Body of pancreas (tissue), 4 donors: Measurements from ENCODE around the gene CAMSAP1.

Experiments
- POLR2A ChIP-seq, 3 donors: fragments of 450-650 bp; IDR thresholded peaks; one replicate each; pipeline ENCODE4 v1.6.1; 2016; ENCODE audit warnings: antibody characterized with exemption in 3 of 3, mild to moderate bottlenecking in 2 of 3
- TF ChIP-seq, protein P1 (sequence below), 7 experiments: fragments of 450-650 bp in 4 of 7; fragments of 200-600 bp in 3 of 7; sonication (generic) in 3 of 7; IDR thresholded peaks; one replicate each; pipeline ENCODE4 v1.5.1; 2016 to 2019; ENCODE audit warnings: antibody characterized with exemption in 7 of 7

DNA sequence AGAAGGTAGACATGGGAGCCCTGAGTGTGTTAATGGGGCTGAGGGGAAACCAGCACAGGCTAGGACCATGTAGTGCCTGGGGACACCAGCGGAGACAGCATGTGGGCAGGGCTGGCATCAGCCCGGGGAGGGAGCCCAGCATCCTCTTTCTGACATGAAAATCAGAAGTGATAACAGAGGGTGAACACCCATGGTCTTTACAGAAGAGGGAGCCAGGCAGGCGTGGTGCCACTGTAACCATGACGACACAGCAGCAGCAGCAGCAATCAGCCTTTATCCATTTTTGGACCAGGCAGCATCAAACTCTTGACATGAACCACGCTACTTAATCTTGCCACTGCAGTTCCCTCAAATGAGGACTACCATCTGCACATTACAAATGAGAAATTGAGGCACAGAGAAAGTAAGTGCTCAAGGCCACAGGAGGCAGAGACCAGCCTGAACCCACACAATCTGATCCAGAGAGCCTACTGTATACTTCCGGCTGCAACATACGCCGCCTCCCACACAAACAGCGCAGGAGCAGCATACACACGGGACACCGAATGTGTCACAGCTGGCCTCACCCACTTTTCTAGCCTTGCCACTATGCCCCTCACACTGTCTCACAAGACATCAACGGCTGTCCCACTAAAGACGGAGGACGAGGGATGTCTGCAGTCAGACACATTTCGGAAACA is 23.8 kb downstream of the CAMSAP1 start:
- TF ChIP-seq, protein P1, sequence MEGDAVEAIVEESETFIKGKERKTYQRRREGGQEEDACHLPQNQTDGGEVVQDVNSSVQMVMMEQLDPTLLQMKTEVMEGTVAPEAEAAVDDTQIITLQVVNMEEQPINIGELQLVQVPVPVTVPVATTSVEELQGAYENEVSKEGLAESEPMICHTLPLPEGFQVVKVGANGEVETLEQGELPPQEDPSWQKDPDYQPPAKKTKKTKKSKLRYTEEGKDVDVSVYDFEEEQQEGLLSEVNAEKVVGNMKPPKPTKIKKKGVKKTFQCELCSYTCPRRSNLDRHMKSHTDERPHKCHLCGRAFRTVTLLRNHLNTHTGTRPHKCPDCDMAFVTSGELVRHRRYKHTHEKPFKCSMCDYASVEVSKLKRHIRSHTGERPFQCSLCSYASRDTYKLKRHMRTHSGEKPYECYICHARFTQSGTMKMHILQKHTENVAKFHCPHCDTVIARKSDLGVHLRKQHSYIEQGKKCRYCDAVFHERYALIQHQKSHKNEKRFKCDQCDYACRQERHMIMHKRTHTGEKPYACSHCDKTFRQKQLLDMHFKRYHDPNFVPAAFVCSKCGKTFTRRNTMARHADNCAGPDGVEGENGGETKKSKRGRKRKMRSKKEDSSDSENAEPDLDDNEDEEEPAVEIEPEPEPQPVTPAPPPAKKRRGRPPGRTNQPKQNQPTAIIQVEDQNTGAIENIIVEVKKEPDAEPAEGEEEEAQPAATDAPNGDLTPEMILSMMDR (IDR thresholded peaks at IDR 0.05), result no peak
- no peak for TF ChIP-seq POLR2A (IDR thresholded peaks at IDR 0.05)
